HG03103 (cell line): ENCODE data around the gene HIGD2B.
"Not testable (repeated sequence)": the region's sequence is repeated elsewhere in the genome, so short reads cannot be mapped to it uniquely, and the experiment has no call there.

Experiments
- ATAC-seq: cut with Tn5 transposase; IDR thresholded peaks from one replicate; pipeline ENCODE4 v1.9.1; 2021; ENCODE audit warnings: low read depth; ENCODE audit not compliant: unreplicated experiment

Gene HIGD2B

DNA sequence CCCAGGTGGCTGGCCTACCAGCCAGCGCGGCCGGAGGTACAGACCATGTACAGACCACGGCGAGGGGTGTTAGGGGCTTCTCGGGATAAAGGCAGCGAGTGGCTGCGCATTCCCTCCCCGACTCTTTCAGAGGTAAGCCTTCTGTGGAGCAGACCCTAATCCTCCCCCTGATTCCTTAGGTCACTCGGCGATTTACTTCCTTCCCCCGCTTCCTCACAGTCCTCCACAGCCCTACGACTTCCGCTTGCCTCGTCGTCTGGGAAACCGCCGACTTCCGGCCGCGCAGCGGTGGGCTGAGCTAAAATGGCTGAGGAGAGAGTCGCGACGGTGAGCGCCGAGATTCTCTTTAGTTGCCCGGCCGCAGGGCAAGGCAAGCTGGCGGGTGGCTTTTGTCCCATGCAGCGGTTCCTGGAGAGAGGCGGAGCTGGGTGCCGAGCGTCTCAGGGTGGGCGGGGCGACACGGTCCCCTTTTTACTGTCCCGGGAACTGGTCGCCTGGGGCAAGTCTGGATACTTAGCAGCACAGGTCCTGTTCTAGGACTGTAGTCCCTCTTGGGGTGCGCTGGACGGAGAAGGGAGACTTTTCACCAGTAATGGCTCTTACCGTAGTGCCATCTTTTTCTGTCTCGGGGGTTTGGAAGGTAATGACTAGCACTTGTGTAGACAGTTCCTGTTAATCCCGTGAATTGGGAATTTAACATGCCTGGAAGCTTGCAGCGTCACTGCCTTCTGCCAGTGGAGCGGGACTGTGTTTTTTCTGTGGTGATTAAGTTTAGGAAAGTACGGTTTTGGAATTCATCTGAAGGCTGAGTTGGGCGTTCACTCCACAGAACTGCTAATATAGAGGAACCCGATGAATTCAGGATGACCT, at the start of gene HIGD2B, which contains the start of gene BBS4:
Gene HIGD2B (minus strand): TSS at position 258 of the 870 bp plus-strand sequence. CDS start 9,808 bp downstream, outside the sequence.
Gene BBS4 (plus strand): TSS at position 283 of the 870 bp plus-strand sequence. CDS start 21 bp downstream, at position 304.
- peak; percentile 91 for ATAC-seq

DNA sequence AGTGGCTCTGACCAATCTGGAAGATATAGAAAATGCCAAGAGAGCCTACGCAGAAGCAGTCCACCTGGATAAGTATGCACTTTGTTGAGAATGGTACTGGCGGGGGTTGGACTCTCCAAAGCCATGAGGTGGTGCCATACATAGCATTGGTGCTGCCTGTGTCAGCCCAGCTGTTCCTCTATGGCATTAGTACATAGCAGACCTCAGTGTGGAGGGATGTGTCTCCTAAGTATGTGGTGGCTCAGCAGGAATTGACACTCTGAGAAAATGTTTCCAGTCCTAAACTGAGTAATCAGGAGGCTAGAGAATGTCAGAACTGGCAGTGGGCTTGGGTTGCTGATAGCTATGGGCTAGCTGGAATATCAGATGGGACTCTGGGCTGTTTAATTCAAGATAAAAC, 49.1 kb upstream of the HIGD2B start:
- no peak for ATAC-seq

GRCh38 chr15:72733941-72734738, 48.2 kb upstream of the HIGD2B start:
- ATAC-seq: no peak

GRCh38 chr15:72732516-72732915, 46.5 kb upstream of the HIGD2B start:
- no peak for ATAC-seq

DNA sequence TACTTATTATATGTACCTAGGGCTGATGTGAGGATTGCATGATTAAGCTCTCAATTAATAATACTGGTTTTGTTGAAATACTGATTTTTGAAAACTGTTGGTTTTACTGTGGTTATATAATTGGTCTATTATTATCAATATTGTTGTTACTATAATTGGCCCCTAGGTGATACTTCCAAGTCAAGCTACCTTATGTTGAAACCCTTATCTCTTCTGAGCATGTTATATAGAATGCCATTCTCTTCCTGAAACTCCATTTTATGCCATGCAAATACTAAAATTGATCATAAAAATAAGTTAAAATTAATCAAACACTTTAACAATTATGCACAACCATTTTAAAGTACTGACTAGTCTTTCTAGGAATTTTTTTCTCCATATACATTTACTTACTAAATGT, 46.1 kb upstream of the HIGD2B start:
- no peak for ATAC-seq

DNA sequence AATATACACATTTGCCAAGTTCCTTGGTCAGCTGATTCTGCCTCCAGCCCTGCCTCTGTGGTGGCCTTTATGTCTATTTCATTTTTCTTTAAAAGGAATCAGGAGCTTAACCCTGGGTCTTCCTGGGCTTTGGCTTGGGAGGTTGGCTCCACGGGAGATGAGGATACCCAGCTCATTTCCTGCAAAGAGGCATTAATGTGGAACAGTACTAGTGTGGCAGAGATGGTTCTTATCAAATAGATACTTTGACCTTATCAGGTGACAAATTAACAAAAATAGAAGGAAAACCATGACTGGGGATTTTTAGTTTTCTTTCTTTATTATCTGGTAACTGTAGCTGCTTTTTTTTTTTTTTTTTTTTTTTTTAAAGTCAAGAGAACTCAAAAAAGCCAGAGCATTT, 42.8 kb upstream of the HIGD2B start:
- no peak for ATAC-seq

GRCh38 chr15:72728249-72728648, 42.3 kb upstream of the HIGD2B start:
- ATAC-seq: not testable (repeated sequence)

DNA sequence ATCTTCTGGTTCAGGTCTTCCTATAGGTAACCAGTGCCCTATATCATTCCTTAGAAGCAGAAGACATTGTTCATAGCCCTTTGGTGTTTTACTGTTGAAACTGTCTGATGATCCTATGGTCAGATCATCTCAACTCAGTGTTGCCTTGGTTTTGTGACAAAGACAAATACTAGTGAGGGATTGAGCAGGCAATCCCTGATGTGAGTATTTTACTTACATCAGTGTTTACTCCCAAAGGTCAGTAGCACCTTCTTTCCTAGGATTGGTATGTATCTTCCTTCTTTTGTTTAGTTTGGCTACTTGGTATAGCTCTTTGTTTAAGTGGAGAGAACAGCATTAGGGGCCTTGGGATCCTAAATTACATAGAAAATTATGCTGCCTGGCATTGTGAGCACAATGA, 41.2 kb upstream of the HIGD2B start:
- no peak for ATAC-seq

- not testable (repeated sequence) for ATAC-seq
Observed at GRCh38 chr15:72725851-72726250, 39.9 kb upstream of the HIGD2B start.

DNA sequence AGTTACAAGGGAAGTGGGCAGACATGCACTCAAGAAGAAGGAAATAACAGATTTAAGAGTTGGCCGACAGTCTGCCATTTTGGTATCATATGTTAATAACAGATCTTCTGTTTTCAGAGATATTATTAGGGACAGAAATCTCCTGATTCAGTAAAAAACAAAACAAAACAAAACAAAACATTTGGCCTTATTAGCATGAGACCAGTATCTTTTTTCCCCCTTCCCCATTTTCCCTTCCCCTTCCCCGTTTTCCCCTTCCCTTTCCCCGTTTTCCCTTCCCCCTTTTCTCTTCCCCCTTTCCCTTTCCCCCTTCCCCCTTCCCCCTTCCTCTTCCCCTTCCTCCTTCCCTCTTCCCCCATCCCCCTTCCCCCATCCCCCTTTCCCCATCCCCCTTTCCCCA, 39.5 kb upstream of the HIGD2B start:
- no peak for ATAC-seq

GRCh38 chr15:72724028-72724427, 38.0 kb upstream of the HIGD2B start:
- ATAC-seq: no peak

GRCh38 chr15:72722071-72722696, 36.2 kb upstream of the HIGD2B start:
- no peak for ATAC-seq

- ATAC-seq: not testable (repeated sequence)
Observed at GRCh38 chr15:72708551-72709303, 22.7 kb upstream of the HIGD2B start.

GRCh38 chr15:72706266-72706665, 20.3 kb upstream of the HIGD2B start:
- ATAC-seq: no peak

- no peak for ATAC-seq
Observed at GRCh38 chr15:72700076-72700475, 14.1 kb upstream of the HIGD2B start.

DNA sequence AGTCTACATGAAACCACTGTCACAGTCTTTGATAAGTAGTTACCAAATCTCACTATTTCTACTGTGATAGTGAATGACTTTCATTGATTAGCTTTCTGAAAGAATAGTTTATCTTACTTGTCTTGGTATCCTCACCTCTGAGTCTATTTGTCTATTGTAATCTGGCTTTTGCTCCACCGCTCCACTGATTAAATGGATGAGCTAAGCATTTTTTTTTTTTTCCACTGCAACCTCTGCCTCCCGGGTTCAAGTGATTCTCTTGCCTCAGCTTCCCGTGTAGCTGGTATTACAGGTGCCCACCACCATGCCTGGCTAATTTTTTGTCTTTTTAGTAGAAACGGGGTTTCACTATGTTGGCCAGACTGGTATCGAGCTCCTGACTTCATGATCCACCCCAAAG, 13.0 kb upstream of the HIGD2B start:
- ATAC-seq: no peak

GRCh38 chr15:72690938-72691337, 5.0 kb upstream of the HIGD2B start:
- no peak for ATAC-seq

- ATAC-seq: no peak
Observed at GRCh38 chr15:72688697-72689096, 2.7 kb upstream of the HIGD2B start.

DNA sequence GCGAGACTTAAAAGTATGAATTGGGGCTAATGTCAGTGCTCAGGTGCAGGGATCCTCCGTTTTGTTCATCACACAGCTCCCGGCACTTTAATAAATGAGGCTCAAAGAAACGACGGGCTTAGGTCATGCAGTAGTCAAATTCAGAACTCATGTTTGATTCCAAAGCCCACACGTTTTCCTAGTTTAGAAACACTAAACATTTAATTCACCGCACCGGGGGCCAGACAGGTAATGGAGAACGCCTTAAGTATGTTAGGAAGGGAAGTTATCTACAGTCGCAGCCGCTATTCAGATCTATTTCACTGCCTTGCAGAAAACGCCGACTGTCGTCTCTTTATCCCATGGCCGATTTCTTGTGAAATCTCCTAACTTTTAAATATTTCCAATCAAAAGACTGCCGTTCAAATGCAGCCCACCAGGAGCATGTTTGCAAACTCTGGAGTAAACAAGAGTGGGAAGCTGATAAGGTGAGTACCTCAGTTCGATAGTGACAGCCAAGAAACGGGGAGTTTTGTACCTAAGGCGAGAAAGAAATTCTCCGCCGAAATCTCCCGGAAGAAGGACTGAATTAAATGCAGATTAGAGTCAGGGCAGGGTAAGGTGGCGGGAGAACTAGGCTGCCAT, 569 bp downstream of the HIGD2B start:
- no peak for ATAC-seq

GRCh38 chr15:72682772-72683171, 3.2 kb downstream of the HIGD2B start:
- ATAC-seq: no peak
